HCT116 (cell line): ENCODE measurements around the gene KCTD2. TPM values are rescaled to one million over a fixed set of nuclear protein-coding genes. Genes with fewer than 3 reads are reported as not detected.

Source experiments
- ATAC-seq: fragments of 200-7000 bp; cut with Tn5 transposase; 2 replicates; pipeline ENCODE4 v1.9.1; 2020; ENCODE audit warnings: mild to moderate bottlenecking, moderate library complexity
- BruUV-seq: library from RNA; stranded (reverse); fragments of 400-500 nt; replicated peaks from 2 replicates; lab custom pipeline; 2021; lab: Mats Ljungman, UMichigan
- CTCF ChIA-PET: fragments of 300-600 bp; sonication (Branson Sonifier 250); formaldehyde crosslinking; loops from one replicate; lab custom pipeline; 2021; ENCODE audit warnings: antibody characterized with exemption; lab: Charles Lee
- POLR2A ChIA-PET: fragments of 300-600, 350-600 bp; sonication (Branson Sonifier 250); formaldehyde crosslinking; loops from one replicate; lab custom pipeline; 2021; ENCODE audit warnings: antibody characterized with exemption; lab: Charles Lee
- RAD21 ChIA-PET, 2 experiments: fragments of 300-600 bp; sonication (Branson Sonifier 250); formaldehyde crosslinking; loops; one replicate each; lab custom pipeline; 2023; ENCODE audit warnings: low total read pairs in 2 of 2; ENCODE audit not compliant: uncharacterized antibody in 2 of 2, unreplicated experiment in 2 of 2, low non-redundant PET in 1 of 2; lab: Charles Lee
- DNase-seq: peaks from one replicate; pipeline ENCODE4 v3.0.0-alpha.2; 2010; ENCODE audit warnings: low read depth, low spot score
- H2AFZ ChIP-seq: fragments of 200-600 bp; shearing (Covaris generic), sonication (generic); 2 replicates; pipeline ENCODE4 v1.6.1; 2017; ENCODE audit warnings: low read depth, mixed run types, mixed read lengths, antibody characterized with exemption, low read length; ENCODE audit not compliant: poor library complexity, severe bottlenecking
- H3K27ac ChIP-seq: 2 replicates; pipeline ENCODE4 v1.5.1; 2012; ENCODE audit warnings: low read depth, low read length
- H3K27me3 ChIP-seq: fragments of 200-600 bp; sonication (generic); 2 replicates; pipeline ENCODE4 v1.6.1; 2016; ENCODE audit warnings: mixed run types, low read length, mixed read lengths; ENCODE audit not compliant: insufficient read depth
- H3K36me3 ChIP-seq, 2 experiments: fragments of 200-500 bp in 1 of 2; fragments of 200-600 bp in 1 of 2; sonication (Bioruptor generic) in 1 of 2; sonication (generic) in 1 of 2; 2 replicates each; pipeline versions ENCODE4 v1.5.1 to v1.6.1; 2014 to 2016; ENCODE audit warnings: low read length in 2 of 2, inconsistent platforms in 1 of 2, mixed read lengths in 1 of 2, mixed run types in 1 of 2; ENCODE audit not compliant: insufficient read depth in 2 of 2, control insufficient read depth in 1 of 2
- H3K4me1 ChIP-seq, 2 experiments: fragments of 200-600 bp in 1 of 2; sonication (generic) in 1 of 2; 2 replicates each; pipeline versions ENCODE4 v1.5.1 to v1.6.1; 2012 to 2017; ENCODE audit warnings: low read length in 2 of 2, inconsistent platforms in 1 of 2, mild to moderate bottlenecking in 1 of 2, mixed read lengths in 1 of 2, mixed run types in 1 of 2, moderate library complexity in 1 of 2; ENCODE audit not compliant: insufficient read depth in 2 of 2, control insufficient read depth in 1 of 2
- H3K4me2 ChIP-seq: fragments of 200-600 bp; sonication (generic); 2 replicates; pipeline ENCODE4 v1.6.1; 2017; ENCODE audit warnings: mixed run types, low read length, mixed read lengths
- H3K4me3 ChIP-seq, 2 experiments: fragments of 200-600 bp in 1 of 2; sonication (generic) in 1 of 2; replicated peaks in 1 of 2; 2 replicates each; pipeline ENCODE4 v1.5.1; 2011 to 2016; ENCODE audit warnings: low read length in 2 of 2, control low read depth in 1 of 2, low read depth in 1 of 2, mild to moderate bottlenecking in 1 of 2, mixed read lengths in 1 of 2, mixed run types in 1 of 2
- H3K79me2 ChIP-seq: fragments of 200-600 bp; sonication (generic); 2 replicates; pipeline ENCODE4 v1.6.1; 2017; ENCODE audit warnings: mild to moderate bottlenecking, mixed run types, low read length, moderate library complexity, mixed read lengths; ENCODE audit not compliant: insufficient read depth
- H3K9ac ChIP-seq: fragments of 200-600 bp; sonication (generic); 2 replicates; pipeline ENCODE4 v1.6.1; 2016; ENCODE audit warnings: low read length, mixed read lengths
- H3K9me2 ChIP-seq: fragments of 200-600 bp; sonication (generic), shearing (Covaris generic); 2 replicates; pipeline ENCODE4 v1.6.1; 2017; ENCODE audit warnings: mixed run types, mild to moderate bottlenecking, moderate library complexity; ENCODE audit not compliant: insufficient read depth
- H3K9me3 ChIP-seq, 2 experiments: fragments of 200-500 bp in 1 of 2; fragments of 200-600 bp in 1 of 2; sonication (Bioruptor generic) in 1 of 2; sonication (generic) in 1 of 2; 2 replicates each; pipeline ENCODE4 v1.6.1; 2014 to 2017; ENCODE audit warnings: low read length in 2 of 2, mixed read lengths in 2 of 2, inconsistent platforms in 1 of 2, low read depth in 1 of 2, mild to moderate bottlenecking in 1 of 2, mixed run types in 1 of 2, moderate library complexity in 1 of 2; ENCODE audit not compliant: control insufficient read depth in 1 of 2, insufficient read depth in 1 of 2
- H4K20me1 ChIP-seq: fragments of 200-600 bp; sonication (generic), shearing (Covaris generic); 2 replicates; pipeline ENCODE4 v1.6.1; 2017; ENCODE audit warnings: mixed run types, mild to moderate bottlenecking, moderate library complexity; ENCODE audit not compliant: insufficient read depth
- CBX3 ChIP-seq: IDR thresholded peaks from 2 replicates; pipeline ENCODE4 v1.6.1; 2012; ENCODE audit warnings: low read depth
- EGR1 ChIP-seq: IDR thresholded peaks from 2 replicates; pipeline ENCODE4 v1.6.1; 2012; ENCODE audit warnings: low read depth
- ELF1 ChIP-seq: IDR thresholded peaks from 2 replicates; pipeline ENCODE4 v1.6.1; 2012; ENCODE audit warnings: low read depth, borderline replicate concordance
- EZH2 ChIP-seq: fragments of 200-600 bp; sonication (generic); IDR thresholded peaks from 2 replicates; pipeline ENCODE4 v1.6.1; 2017; ENCODE audit warnings: antibody characterized with exemption, mixed run types
- EZH2phosphoT487 ChIP-seq: fragments of 200-600 bp; IDR thresholded peaks from 2 replicates; pipeline ENCODE4 v1.6.1; 2018; ENCODE audit warnings: antibody characterized with exemption, borderline replicate concordance
- SIN3A ChIP-seq: IDR thresholded peaks from 2 replicates; pipeline ENCODE4 v1.6.1; 2012; ENCODE audit warnings: low read depth
- SRF ChIP-seq: IDR thresholded peaks from 2 replicates; pipeline ENCODE4 v1.6.1; 2012; ENCODE audit warnings: low read depth
- TCF7L2 ChIP-seq: IDR thresholded peaks from 2 replicates; pipeline ENCODE4 v1.7.0; 2011; ENCODE audit warnings: borderline replicate concordance, inconsistent platforms; ENCODE audit not compliant: insufficient read depth, insufficient read length; ENCODE audit errors: extremely low read depth
- YY1 ChIP-seq: IDR thresholded peaks from 2 replicates; pipeline ENCODE4 v1.6.1; 2011; ENCODE audit warnings: low read length, low read depth, moderate library complexity, mild to moderate bottlenecking; ENCODE audit not compliant: insufficient replicate concordance; ENCODE audit errors: extremely low read depth
- ZNF274 ChIP-seq: fragments of 200-500 bp; sonication (Bioruptor generic); IDR thresholded peaks from 2 replicates; pipeline ENCODE4 v1.6.1; 2014; ENCODE audit warnings: mild to moderate bottlenecking, low read depth, low read length, inconsistent platforms
- intact Hi-C: fragments of 100-400 bp; cut with micrococcal nuclease; formaldehyde crosslinking; loops from 2 replicates; pipeline ENCODE4 v1.10.0; 2022
- total RNA-seq: library from RNA; stranded (reverse); gene quantifications from one replicate; pipeline ENCODE4 v1.2.1, GENCODE V29; 2021; ENCODE audit not compliant: unreplicated experiment
- TF ChIP-seq, protein P1 (sequence below): IDR thresholded peaks from 2 replicates; pipeline ENCODE4 v1.6.1; 2012; ENCODE audit warnings: low read depth
- TF ChIP-seq, protein P2 (sequence below): IDR thresholded peaks from 2 replicates; pipeline ENCODE4 v1.6.1; 2012
- TF ChIP-seq, protein P3 (sequence below): IDR thresholded peaks from 2 replicates; pipeline ENCODE4 v1.6.1; 2011; ENCODE audit warnings: mild to moderate bottlenecking, low read length, moderate library complexity; ENCODE audit not compliant: insufficient replicate concordance; ENCODE audit errors: extremely low read depth
- TF ChIP-seq, protein P4 (sequence below), 3 experiments: fragments of 200-600 bp in 1 of 3; sonication (generic) in 1 of 3; IDR thresholded peaks in 2 of 3; conservative IDR thresholded peaks in 1 of 3; 2 replicates each; pipeline ENCODE4 v1.5.1; 2012 to 2017; ENCODE audit warnings: low read depth in 2 of 3, low read length in 2 of 3, antibody characterized with exemption in 1 of 3, borderline replicate concordance in 1 of 3, control low read depth in 1 of 3, mild to moderate bottlenecking in 1 of 3, mixed read lengths in 1 of 3, mixed run types in 1 of 3, moderate library complexity in 1 of 3; ENCODE audit not compliant: insufficient read depth in 1 of 3

Gene KCTD2
- total RNA-seq, 1 experiment from 2014 or later: 23.3 TPM

DNA sequence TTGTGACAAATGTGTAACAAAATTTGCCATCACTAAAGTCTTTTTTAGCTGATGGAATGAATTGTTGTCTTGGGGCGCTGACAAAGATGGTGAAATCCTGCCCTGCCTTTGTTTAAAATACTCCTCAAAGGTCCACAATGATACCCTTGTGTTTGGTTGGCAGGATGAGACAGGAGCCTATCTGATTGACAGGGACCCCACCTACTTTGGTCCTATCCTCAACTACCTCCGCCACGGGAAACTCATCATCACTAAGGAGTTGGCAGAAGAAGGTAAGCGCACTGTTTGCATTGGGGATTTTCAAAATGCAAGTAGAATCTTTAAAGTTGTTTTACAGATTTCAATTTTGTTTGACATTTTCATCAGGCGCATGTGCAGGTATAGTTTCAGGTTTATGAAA, 2.0 kb downstream of the KCTD2 start (continued):
- TF ChIP-seq, protein P1, sequence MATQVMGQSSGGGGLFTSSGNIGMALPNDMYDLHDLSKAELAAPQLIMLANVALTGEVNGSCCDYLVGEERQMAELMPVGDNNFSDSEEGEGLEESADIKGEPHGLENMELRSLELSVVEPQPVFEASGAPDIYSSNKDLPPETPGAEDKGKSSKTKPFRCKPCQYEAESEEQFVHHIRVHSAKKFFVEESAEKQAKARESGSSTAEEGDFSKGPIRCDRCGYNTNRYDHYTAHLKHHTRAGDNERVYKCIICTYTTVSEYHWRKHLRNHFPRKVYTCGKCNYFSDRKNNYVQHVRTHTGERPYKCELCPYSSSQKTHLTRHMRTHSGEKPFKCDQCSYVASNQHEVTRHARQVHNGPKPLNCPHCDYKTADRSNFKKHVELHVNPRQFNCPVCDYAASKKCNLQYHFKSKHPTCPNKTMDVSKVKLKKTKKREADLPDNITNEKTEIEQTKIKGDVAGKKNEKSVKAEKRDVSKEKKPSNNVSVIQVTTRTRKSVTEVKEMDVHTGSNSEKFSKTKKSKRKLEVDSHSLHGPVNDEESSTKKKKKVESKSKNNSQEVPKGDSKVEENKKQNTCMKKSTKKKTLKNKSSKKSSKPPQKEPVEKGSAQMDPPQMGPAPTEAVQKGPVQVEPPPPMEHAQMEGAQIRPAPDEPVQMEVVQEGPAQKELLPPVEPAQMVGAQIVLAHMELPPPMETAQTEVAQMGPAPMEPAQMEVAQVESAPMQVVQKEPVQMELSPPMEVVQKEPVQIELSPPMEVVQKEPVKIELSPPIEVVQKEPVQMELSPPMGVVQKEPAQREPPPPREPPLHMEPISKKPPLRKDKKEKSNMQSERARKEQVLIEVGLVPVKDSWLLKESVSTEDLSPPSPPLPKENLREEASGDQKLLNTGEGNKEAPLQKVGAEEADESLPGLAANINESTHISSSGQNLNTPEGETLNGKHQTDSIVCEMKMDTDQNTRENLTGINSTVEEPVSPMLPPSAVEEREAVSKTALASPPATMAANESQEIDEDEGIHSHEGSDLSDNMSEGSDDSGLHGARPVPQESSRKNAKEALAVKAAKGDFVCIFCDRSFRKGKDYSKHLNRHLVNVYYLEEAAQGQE: no peak
- no peak for TF ChIP-seq EZH2
- no peak for TF ChIP-seq TCF7L2
- TF ChIP-seq, protein P2, sequence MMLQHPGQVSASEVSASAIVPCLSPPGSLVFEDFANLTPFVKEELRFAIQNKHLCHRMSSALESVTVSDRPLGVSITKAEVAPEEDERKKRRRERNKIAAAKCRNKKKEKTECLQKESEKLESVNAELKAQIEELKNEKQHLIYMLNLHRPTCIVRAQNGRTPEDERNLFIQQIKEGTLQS: no peak
- TF ChIP-seq, all 23 proteins: peak for 0

DNA sequence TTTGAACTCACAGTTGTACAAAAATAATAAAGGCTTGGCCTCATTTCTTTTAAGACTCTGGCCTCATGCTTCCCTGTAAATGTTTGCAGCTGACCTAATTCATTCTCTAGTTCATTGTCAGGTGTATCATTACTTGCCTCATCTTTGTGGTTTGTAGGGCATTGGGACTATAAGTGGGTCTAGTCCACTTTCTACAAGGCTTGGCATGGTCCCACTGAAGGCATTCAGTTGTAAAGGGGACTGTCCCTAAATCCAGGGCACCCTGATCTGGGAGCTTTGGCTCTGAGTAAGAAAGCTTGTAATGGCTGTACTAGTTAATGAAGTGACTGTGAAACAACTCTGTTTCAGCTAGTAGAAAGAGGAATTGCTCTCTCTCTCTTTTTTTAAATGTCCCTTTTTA, 2.7 kb downstream of the KCTD2 start:
- no peak overlapping the region for H3K27ac ChIP-seq
- H2AFZ ChIP-seq: no peak overlapping the region
- ChIA-PET CTCF (interaction anchor here (1.0 to 2.1 kb wide), 2 partner anchors 64 to 356 kb away, joined by 3 to 6 read pairs; partner anchors contain the start of gene GRB2), POLR2A (interaction anchor here (1.2 to 1.5 kb wide), 3 partner anchors 29 to 46 kb away, joined by 3 to 5 read pairs (median 4); partner anchors contain the start of gene SLC16A5), RAD21 (no interaction called here)
- H3K9ac ChIP-seq: no peak overlapping the region
- no peaks in the 10 kb centered on the region for H4K20me1 ChIP-seq
- H3K9me3 ChIP-seq: no peaks in the 10 kb centered on the region
- H3K4me3 ChIP-seq: no peak overlapping the region
- no peaks in the 10 kb centered on the region for H3K27me3 ChIP-seq
- no peak overlapping the region for H3K4me2 ChIP-seq
- BruUV-seq: no TSS peak
- H3K4me1 ChIP-seq: peaks cover 10 to 18% of the 10 kb centered on the region in 2 experiments; a peak in 3 of 4 replicates
- ATAC-seq (no peak), DNase-seq (no peak)
- peaks cover 13 to 25% of the 10 kb centered on the region in 2 experiments; a peak in 3 of 4 replicates for H3K36me3 ChIP-seq
- intact Hi-C loops: loop anchor here (10.0 kb wide), 1 partner anchor 55 kb away; the partner anchor contains the start of gene ARMC7
- H3K9me2 ChIP-seq: no peaks in the 10 kb centered on the region
- peaks cover 38% of the 10 kb centered on the region for H3K79me2 ChIP-seq
- TF ChIP-seq EZH2phosphoT487 (no peak), EGR1 (no peak), SIN3A (no peak), ELF1 (no peak), YY1 (no peak), SRF (no peak), CBX3 (no peak), ZNF274 (no peak)
- TF ChIP-seq, protein P3, sequence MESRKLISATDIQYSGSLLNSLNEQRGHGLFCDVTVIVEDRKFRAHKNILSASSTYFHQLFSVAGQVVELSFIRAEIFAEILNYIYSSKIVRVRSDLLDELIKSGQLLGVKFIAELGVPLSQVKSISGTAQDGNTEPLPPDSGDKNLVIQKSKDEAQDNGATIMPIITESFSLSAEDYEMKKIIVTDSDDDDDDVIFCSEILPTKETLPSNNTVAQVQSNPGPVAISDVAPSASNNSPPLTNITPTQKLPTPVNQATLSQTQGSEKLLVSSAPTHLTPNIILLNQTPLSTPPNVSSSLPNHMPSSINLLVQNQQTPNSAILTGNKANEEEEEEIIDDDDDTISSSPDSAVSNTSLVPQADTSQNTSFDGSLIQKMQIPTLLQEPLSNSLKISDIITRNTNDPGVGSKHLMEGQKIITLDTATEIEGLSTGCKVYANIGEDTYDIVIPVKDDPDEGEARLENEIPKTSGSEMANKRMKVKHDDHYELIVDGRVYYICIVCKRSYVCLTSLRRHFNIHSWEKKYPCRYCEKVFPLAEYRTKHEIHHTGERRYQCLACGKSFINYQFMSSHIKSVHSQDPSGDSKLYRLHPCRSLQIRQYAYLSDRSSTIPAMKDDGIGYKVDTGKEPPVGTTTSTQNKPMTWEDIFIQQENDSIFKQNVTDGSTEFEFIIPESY: no peak
- TF ChIP-seq, protein P4, sequence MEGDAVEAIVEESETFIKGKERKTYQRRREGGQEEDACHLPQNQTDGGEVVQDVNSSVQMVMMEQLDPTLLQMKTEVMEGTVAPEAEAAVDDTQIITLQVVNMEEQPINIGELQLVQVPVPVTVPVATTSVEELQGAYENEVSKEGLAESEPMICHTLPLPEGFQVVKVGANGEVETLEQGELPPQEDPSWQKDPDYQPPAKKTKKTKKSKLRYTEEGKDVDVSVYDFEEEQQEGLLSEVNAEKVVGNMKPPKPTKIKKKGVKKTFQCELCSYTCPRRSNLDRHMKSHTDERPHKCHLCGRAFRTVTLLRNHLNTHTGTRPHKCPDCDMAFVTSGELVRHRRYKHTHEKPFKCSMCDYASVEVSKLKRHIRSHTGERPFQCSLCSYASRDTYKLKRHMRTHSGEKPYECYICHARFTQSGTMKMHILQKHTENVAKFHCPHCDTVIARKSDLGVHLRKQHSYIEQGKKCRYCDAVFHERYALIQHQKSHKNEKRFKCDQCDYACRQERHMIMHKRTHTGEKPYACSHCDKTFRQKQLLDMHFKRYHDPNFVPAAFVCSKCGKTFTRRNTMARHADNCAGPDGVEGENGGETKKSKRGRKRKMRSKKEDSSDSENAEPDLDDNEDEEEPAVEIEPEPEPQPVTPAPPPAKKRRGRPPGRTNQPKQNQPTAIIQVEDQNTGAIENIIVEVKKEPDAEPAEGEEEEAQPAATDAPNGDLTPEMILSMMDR (IDR thresholded peaks at IDR 0.05 in 2 of 3, conservative IDR thresholded peaks at IDR 0.05 in 1 of 3; ENCODE audit: borderline replicate concordance in 1 of 3, insufficient read depth in 1 of 3, low read depth in 2 of 3, low read length in 2 of 3): no peak
